Spleen (tissue), 7 donors: ENCODE data around the gene TNXB.

Experiments used
- POLR2A ChIP-seq, 3 donors: fragments of 450-650 bp; IDR thresholded peaks; one replicate each; pipeline ENCODE4 v1.5.1; 2017; ENCODE audit warnings: antibody characterized with exemption in 3 of 3, mild to moderate bottlenecking in 1 of 3
- POLR2AphosphoS5 ChIP-seq, 3 donors: sonication (generic); formaldehyde crosslinking; IDR thresholded peaks; one replicate each; pipeline ENCODE4 v1.5.1; 2017; ENCODE audit warnings: antibody characterized with exemption in 3 of 3
- TF ChIP-seq, protein P1 (sequence below), 11 experiments: fragments of 200-600 bp in 7 of 11; fragments of 450-650 bp in 4 of 11; sonication (generic) in 4 of 11; IDR thresholded peaks in 8 of 11; conservative IDR thresholded peaks in 3 of 11; 1 replicate in 7 of 11; 2 replicates in 4 of 11; pipeline versions ENCODE4 v1.4.0 to v1.8.0; 2016 to 2021; ENCODE audit warnings: antibody characterized with exemption in 11 of 11, inconsistent platforms in 4 of 11, mild to moderate bottlenecking in 1 of 11
- donor health status: DM: no; HTN: no; CAD: no; lungs with moderate emphysema.
- donor health status: DM: no; HTN: no; CAD: no.
- donor health status: DM: no; HTN: no; CAD: no.

DNA sequence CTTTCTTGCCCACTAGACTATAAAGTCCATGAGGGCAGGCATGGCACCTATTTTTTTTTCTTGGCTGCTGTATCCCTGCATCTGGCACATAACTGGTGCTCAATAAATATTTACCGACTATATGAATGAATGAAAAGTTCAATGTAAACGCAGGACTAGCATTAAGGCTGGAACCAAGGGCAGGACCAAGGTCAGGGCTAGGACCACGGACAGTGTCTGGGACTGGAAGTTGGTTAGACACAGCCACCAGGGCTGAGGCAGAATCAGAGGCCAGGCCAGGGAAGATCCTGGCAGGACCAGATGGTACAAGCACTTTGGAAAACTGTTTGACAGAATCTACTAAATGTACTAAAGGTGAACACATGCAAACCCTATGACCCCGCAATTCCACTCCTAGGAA is 3.7 kb downstream of the TNXB start:
- TF ChIP-seq POLR2A (IDR thresholded peaks at IDR 0.05) (no peak), POLR2AphosphoS5 (IDR thresholded peaks at IDR 0.05) (no peak)
- TF ChIP-seq, protein P1, sequence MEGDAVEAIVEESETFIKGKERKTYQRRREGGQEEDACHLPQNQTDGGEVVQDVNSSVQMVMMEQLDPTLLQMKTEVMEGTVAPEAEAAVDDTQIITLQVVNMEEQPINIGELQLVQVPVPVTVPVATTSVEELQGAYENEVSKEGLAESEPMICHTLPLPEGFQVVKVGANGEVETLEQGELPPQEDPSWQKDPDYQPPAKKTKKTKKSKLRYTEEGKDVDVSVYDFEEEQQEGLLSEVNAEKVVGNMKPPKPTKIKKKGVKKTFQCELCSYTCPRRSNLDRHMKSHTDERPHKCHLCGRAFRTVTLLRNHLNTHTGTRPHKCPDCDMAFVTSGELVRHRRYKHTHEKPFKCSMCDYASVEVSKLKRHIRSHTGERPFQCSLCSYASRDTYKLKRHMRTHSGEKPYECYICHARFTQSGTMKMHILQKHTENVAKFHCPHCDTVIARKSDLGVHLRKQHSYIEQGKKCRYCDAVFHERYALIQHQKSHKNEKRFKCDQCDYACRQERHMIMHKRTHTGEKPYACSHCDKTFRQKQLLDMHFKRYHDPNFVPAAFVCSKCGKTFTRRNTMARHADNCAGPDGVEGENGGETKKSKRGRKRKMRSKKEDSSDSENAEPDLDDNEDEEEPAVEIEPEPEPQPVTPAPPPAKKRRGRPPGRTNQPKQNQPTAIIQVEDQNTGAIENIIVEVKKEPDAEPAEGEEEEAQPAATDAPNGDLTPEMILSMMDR (IDR thresholded peaks at IDR 0.05 in 8 of 11, conservative IDR thresholded peaks at IDR 0.05 in 3 of 11), result no peak
